Keratinocyte (primary cell): ENCODE measurements around the gene FANK1.
"Not testable (repeated sequence)": the region's sequence is repeated elsewhere in the genome, so short reads cannot be mapped to it uniquely, and the experiment has no call there.

Source experiments
- EZH2 ChIP-seq: IDR thresholded peaks from one replicate; pipeline ENCODE4 v1.6.1; 2012; ENCODE audit warnings: inconsistent platforms, mild to moderate bottlenecking, low read length, moderate library complexity
- TF ChIP-seq, protein P1 (sequence below), 3 experiments: IDR thresholded peaks in 1 of 3; conservative IDR thresholded peaks in 1 of 3; optimal IDR thresholded peaks in 1 of 3; 2 replicates in 2 of 3; 3 replicates in 1 of 3; pipeline versions ENCODE3 to v1.5.1; 2011; ENCODE audit warnings: low read length in 3 of 3, mild to moderate bottlenecking in 3 of 3, moderate library complexity in 2 of 3, control low read depth in 1 of 3, inconsistent platforms in 1 of 3; ENCODE audit not compliant: insufficient read depth in 2 of 3; ENCODE audit errors: extremely low read depth in 1 of 3

DNA sequence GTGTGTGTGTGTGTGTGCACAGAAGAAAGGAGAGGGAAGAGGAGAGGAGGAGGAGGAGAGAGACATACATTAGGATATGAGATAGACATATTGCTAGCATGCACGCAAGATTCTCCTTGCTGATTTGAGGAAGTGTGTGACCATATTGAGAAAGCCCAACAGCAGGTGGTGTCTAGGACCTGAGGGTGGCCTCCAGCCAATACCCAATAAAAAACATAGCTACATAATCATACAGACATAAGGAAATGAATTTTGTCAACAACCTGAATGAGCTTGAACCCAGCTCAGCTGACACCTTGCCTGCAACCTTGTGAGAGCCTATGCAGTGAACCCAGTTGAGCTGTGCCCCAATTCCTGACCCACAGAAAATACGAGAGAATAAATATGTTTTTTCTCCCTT is 11.2 kb downstream of the FANK1 start:
- TF ChIP-seq, protein P1, sequence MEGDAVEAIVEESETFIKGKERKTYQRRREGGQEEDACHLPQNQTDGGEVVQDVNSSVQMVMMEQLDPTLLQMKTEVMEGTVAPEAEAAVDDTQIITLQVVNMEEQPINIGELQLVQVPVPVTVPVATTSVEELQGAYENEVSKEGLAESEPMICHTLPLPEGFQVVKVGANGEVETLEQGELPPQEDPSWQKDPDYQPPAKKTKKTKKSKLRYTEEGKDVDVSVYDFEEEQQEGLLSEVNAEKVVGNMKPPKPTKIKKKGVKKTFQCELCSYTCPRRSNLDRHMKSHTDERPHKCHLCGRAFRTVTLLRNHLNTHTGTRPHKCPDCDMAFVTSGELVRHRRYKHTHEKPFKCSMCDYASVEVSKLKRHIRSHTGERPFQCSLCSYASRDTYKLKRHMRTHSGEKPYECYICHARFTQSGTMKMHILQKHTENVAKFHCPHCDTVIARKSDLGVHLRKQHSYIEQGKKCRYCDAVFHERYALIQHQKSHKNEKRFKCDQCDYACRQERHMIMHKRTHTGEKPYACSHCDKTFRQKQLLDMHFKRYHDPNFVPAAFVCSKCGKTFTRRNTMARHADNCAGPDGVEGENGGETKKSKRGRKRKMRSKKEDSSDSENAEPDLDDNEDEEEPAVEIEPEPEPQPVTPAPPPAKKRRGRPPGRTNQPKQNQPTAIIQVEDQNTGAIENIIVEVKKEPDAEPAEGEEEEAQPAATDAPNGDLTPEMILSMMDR (optimal IDR thresholded peaks at IDR 0.05 in 1 of 3, IDR thresholded peaks at IDR 0.05 in 1 of 3, conservative IDR thresholded peaks at IDR 0.05 in 1 of 3; ENCODE audit: extremely low read depth in 1 of 3, insufficient read depth in 2 of 3, low read length in 3 of 3): not testable (repeated sequence)
- TF ChIP-seq EZH2: not testable (repeated sequence)
